Suprapubic skin (tissue), 4 donors: ENCODE measurements around the gene PTPRA.

Experiments used
- CTCF ChIP-seq, 2 donors: fragments of 200-600 bp in 1 of 2; fragments of 450-650 bp in 1 of 2; sonication (generic) in 1 of 2; IDR thresholded peaks; one replicate each; pipeline ENCODE4 v1.5.1; 2016 to 2019; ENCODE audit warnings: antibody characterized with exemption in 2 of 2, mild to moderate bottlenecking in 1 of 2, moderate library complexity in 1 of 2
- EP300 ChIP-seq: sonication (generic); formaldehyde crosslinking; IDR thresholded peaks from one replicate; pipeline ENCODE4 v1.6.1; 2017; ENCODE audit warnings: antibody characterized with exemption
- POLR2A ChIP-seq, 2 donors: fragments of 450-650 bp; IDR thresholded peaks; one replicate each; pipeline ENCODE4 v1.6.1; 2017; ENCODE audit warnings: antibody characterized with exemption in 2 of 2, mild to moderate bottlenecking in 2 of 2, moderate library complexity in 2 of 2
- POLR2AphosphoS5 ChIP-seq, 3 donors: sonication (generic); formaldehyde crosslinking; IDR thresholded peaks; one replicate each; pipeline ENCODE4 v1.6.1; 2017; ENCODE audit warnings: antibody characterized with exemption in 3 of 3

GRCh38 chr20:2986466-2986865 lies 113.2 kb downstream of the PTPRA start:
- TF ChIP-seq CTCF (IDR thresholded peaks at IDR 0.05): no peak
- no peak for TF ChIP-seq POLR2A (IDR thresholded peaks at IDR 0.05)
- no peak for TF ChIP-seq POLR2AphosphoS5 (IDR thresholded peaks at IDR 0.05)
- no peak for TF ChIP-seq EP300
